Gastrocnemius medialis (tissue), 4 donors: ENCODE measurements around the gene TRIM28. TPM values are rescaled to one million over a fixed set of nuclear protein-coding genes. Genes with fewer than 3 reads are reported as not detected.

ENCODE experiments used
- ATAC-seq, 2 donors: fragments of 150-250 bp; one replicate each; pipeline ENCODE4 v1.9.1; 2016
- DNase-seq, 2 donors: peaks; one replicate each; pipeline ENCODE4 v3.0.0-alpha.2; 2019
- H3K27ac ChIP-seq, 4 donors: fragments of 200-600 bp; sonication (generic); 1 replicate in 1 of 4; 2 replicates in 3 of 4; pipeline ENCODE4 v1.5.1; 2016 to 2018; ENCODE audit warnings: mild to moderate bottlenecking in 2 of 4, moderate library complexity in 1 of 4
- H3K27me3 ChIP-seq, 3 donors: fragments of 200-600 bp; sonication (generic) in 2 of 3; 1 replicate in 1 of 3; 2 replicates in 2 of 3; pipeline versions ENCODE4 v1.5.1 to v1.6.0; 2016 to 2019; ENCODE audit warnings: mild to moderate bottlenecking in 1 of 3, moderate library complexity in 1 of 3
- H3K36me3 ChIP-seq, 2 donors: fragments of 200-600 bp; sonication (generic) in 1 of 2; one replicate each; pipeline ENCODE4 v1.5.1; 2017 to 2018
- H3K4me1 ChIP-seq, 2 donors: fragments of 200-600 bp; sonication (generic) in 1 of 2; one replicate each; pipeline ENCODE4 v1.5.1; 2016 to 2017; ENCODE audit warnings: mild to moderate bottlenecking in 2 of 2
- H3K4me3 ChIP-seq, 4 donors: fragments of 200-600 bp; sonication (generic) in 3 of 4; 1 replicate in 1 of 4; 2 replicates in 3 of 4; pipeline ENCODE4 v1.5.1; 2016 to 2019; ENCODE audit warnings: mild to moderate bottlenecking in 2 of 4
- H3K9me3 ChIP-seq, 3 donors: fragments of 200-600 bp; sonication (generic) in 2 of 3; 1 replicate in 1 of 3; 2 replicates in 2 of 3; pipeline ENCODE4 v1.5.1; 2016 to 2019
- CTCF ChIP-seq, 5 experiments: fragments of 450-650 bp in 3 of 5; fragments of 200-600 bp in 2 of 5; sonication (generic) in 2 of 5; IDR thresholded peaks in 4 of 5; conservative IDR thresholded peaks in 1 of 5; 1 replicate in 4 of 5; 2 replicates in 1 of 5; pipeline ENCODE4 v1.5.1; 2016 to 2019; ENCODE audit warnings: antibody characterized with exemption in 5 of 5, mild to moderate bottlenecking in 3 of 5, moderate library complexity in 3 of 5
- POLR2A ChIP-seq, 2 donors: fragments of 450-650 bp; IDR thresholded peaks; one replicate each; pipeline ENCODE4 v1.6.1; 2017; ENCODE audit warnings: antibody characterized with exemption in 2 of 2, mild to moderate bottlenecking in 2 of 2, moderate library complexity in 2 of 2
- in situ Hi-C, 4 donors: fragments of 200-750 bp; cut with MboI; loops; one replicate each; pipeline versions ENCODE4 v1.15.0 to v1.8.0; 2017; ENCODE audit warnings: low sequenced_read_pairs in 4 of 4
- intact Hi-C: fragments of 100-400 bp; cut with DNase I; formaldehyde crosslinking; loops from one replicate; pipeline ENCODE4 v1.15.1; 2023; ENCODE audit warnings: low total_unique reads
- total RNA-seq, 4 donors: library from RNA; depleted of rRNA; stranded (reverse); fragments of >200 nt; gene quantifications; one replicate each; pipeline versions ENCODE4 v1.1.0 to v1.2.3, GENCODE V29; 2016

The TRIM28 gene
- total RNA-seq, 4 donors from 2014 or later = 145 to 239 (median 191) TPM

GRCh38 chr19:58546019-58546530 lies 2.2 kb downstream of the TRIM28 start:
- ATAC-seq (no peak), DNase-seq (no peak)
- H3K27me3 ChIP-seq = no peaks in the 10 kb centered on the region
- no peak for TF ChIP-seq CTCF (IDR thresholded peaks at IDR 0.05 in 4 of 5, conservative IDR thresholded peaks at IDR 0.05 in 1 of 5)
- no peak for TF ChIP-seq POLR2A (IDR thresholded peaks at IDR 0.05)
- H3K36me3 ChIP-seq = peaks cover 3 to 51% of the 10 kb centered on the region in 2 donors
- peak overlapping the region; percentile 75 to 94 (median 88) for H3K4me3 ChIP-seq
- no peaks in the 10 kb centered on the region for H3K9me3 ChIP-seq
- in situ Hi-C loops (no loop called here), intact Hi-C loops (no loop called here)
- peak overlapping the region; percentile 63 to 97 (median 93) for H3K27ac ChIP-seq
- peaks cover 21 to 26% of the 10 kb centered on the region in 2 donors for H3K4me1 ChIP-seq

GRCh38 chr19:58547323-58548312 lies 3.8 kb downstream of the TRIM28 start:
- Histone ChIP-seq H3K9me3 (no peaks in the 10 kb centered on the region), H3K4me3 (no peak overlapping the region), H3K36me3 (peaks cover 3 to 65% of the 10 kb centered on the region in 2 donors), H3K4me1 (peaks cover 21 to 26% of the 10 kb centered on the region in 2 donors), H3K27me3 (no peaks in the 10 kb centered on the region), H3K27ac (no peak overlapping the region)
- in situ Hi-C loops (no loop called here), intact Hi-C loops (no loop called here)
- no peak for DNase-seq
- ATAC-seq = no peak
- no peak for TF ChIP-seq CTCF (IDR thresholded peaks at IDR 0.05 in 4 of 5, conservative IDR thresholded peaks at IDR 0.05 in 1 of 5)

- no peaks in the 10 kb centered on the region for H3K27me3 ChIP-seq
- no peak for DNase-seq
- H3K36me3 ChIP-seq = peaks cover 3 to 68% of the 10 kb centered on the region in 2 donors
These were observed 5.2 kb downstream of the TRIM28 start for GRCh38 chr19:58548859-58549663.

More at GRCh38 chr19:58548859-58549663, 5.2 kb downstream of the TRIM28 start:
- ATAC-seq = no peak
- Histone ChIP-seq H3K27ac (no peak overlapping the region), H3K4me1 (peaks cover 24 to 37% of the 10 kb centered on the region in 2 donors), H3K4me3 (no peak overlapping the region), H3K9me3 (no peaks in the 10 kb centered on the region)
- intact Hi-C loops = no loop called here
- in situ Hi-C loops = no loop called here
- TF ChIP-seq CTCF (IDR thresholded peaks at IDR 0.05 in 4 of 5, conservative IDR thresholded peaks at IDR 0.05 in 1 of 5) = no peak
- TF ChIP-seq POLR2A (IDR thresholded peaks at IDR 0.05) = no peak
